SK-N-SH treated with all-trans-retinoic acid at 6 μM for 48 hours (cell line): ENCODE data around the gene ALG9.

Experiments used
- PPARA ChIP-seq: fragments of 250-450 bp; sonication (Bioruptor Pico); IDR thresholded peaks from 2 replicates; pipeline ENCODE4 v1.5.0; 2020; ENCODE audit warnings: mild to moderate bottlenecking, borderline replicate concordance
- TF ChIP-seq, protein P1 (sequence below): fragments of 250-450 bp; sonication (Bioruptor Pico); IDR thresholded peaks from 2 replicates; pipeline ENCODE4 v1.8.0; 2020; ENCODE audit warnings: mild to moderate bottlenecking, moderate library complexity, borderline replicate concordance
- TF ChIP-seq, protein P2 (sequence below): fragments of 250-450 bp; sonication (Bioruptor Pico); IDR thresholded peaks from 2 replicates; pipeline ENCODE4 v1.5.0; 2020; ENCODE audit warnings: mild to moderate bottlenecking, moderate library complexity

DNA sequence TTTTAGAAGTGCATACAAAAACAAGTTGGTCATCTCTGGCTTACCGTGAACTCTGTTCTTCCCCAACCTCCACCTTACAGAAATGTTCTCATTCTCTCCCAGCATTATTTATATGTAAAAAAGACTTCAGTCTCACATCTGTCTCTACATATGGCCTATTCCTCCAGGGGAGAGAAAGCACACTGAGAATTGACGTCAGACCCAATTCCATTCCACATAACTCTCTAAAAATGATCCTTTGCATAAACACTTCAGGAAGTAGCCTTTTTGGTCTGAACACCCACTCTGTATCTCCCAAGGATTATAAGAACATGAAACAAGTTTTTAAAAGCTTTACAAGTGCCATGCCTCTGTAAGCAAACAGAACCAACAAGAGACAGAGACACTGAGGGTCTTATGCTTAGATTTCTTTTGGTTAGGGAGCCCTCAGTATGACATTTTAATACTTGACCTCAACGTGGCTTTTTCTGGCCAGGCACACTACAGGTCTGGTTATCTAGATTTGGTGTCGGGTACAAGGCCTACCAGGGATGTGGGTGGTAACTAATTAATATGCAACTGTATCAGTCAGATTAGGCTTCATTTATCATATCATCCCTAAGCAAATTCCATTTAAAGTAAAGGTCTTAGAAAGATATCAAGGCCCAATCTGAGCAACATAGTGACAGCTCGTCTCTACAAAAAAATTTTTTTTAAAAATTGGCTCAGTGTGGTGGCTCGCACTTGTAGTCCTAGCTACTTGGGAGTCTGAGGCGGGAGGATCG is 56.6 kb downstream of the ALG9 start:
- TF ChIP-seq, protein P1, sequence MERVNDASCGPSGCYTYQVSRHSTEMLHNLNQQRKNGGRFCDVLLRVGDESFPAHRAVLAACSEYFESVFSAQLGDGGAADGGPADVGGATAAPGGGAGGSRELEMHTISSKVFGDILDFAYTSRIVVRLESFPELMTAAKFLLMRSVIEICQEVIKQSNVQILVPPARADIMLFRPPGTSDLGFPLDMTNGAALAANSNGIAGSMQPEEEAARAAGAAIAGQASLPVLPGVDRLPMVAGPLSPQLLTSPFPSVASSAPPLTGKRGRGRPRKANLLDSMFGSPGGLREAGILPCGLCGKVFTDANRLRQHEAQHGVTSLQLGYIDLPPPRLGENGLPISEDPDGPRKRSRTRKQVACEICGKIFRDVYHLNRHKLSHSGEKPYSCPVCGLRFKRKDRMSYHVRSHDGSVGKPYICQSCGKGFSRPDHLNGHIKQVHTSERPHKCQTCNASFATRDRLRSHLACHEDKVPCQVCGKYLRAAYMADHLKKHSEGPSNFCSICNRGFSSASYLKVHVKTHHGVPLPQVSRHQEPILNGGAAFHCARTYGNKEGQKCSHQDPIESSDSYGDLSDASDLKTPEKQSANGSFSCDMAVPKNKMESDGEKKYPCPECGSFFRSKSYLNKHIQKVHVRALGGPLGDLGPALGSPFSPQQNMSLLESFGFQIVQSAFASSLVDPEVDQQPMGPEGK (CRISPR knock-in tag): no peak
- TF ChIP-seq, protein P2, sequence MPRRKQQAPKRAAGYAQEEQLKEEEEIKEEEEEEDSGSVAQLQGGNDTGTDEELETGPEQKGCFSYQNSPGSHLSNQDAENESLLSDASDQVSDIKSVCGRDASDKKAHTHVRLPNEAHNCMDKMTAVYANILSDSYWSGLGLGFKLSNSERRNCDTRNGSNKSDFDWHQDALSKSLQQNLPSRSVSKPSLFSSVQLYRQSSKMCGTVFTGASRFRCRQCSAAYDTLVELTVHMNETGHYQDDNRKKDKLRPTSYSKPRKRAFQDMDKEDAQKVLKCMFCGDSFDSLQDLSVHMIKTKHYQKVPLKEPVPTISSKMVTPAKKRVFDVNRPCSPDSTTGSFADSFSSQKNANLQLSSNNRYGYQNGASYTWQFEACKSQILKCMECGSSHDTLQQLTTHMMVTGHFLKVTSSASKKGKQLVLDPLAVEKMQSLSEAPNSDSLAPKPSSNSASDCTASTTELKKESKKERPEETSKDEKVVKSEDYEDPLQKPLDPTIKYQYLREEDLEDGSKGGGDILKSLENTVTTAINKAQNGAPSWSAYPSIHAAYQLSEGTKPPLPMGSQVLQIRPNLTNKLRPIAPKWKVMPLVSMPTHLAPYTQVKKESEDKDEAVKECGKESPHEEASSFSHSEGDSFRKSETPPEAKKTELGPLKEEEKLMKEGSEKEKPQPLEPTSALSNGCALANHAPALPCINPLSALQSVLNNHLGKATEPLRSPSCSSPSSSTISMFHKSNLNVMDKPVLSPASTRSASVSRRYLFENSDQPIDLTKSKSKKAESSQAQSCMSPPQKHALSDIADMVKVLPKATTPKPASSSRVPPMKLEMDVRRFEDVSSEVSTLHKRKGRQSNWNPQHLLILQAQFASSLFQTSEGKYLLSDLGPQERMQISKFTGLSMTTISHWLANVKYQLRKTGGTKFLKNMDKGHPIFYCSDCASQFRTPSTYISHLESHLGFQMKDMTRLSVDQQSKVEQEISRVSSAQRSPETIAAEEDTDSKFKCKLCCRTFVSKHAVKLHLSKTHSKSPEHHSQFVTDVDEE: no peak
- TF ChIP-seq PPARA (CRISPR knock-in tag): no peak
